Hepatocyte (in vitro differentiated cells): ENCODE measurements around the gene ASGR1. TPM values are rescaled to one million over a fixed set of nuclear protein-coding genes. Genes with fewer than 3 reads are reported as not detected.
"Not testable (repeated sequence)": the region's sequence is repeated elsewhere in the genome, so short reads cannot be mapped to it uniquely, and the experiment has no call there.

Source experiments
- DNase-seq: peaks from one replicate; pipeline ENCODE4 v3.0.0-alpha.2; 2016; ENCODE audit warnings: low spot score
- H2AFZ ChIP-seq: fragments of 200-600 bp; sonication (generic); 2 replicates; pipeline ENCODE4 v1.6.0; 2016; ENCODE audit warnings: antibody characterized with exemption, mild to moderate bottlenecking
- H3K27ac ChIP-seq: fragments of 200-600 bp; sonication (generic); 2 replicates; pipeline ENCODE4 v1.5.1; 2016; ENCODE audit warnings: mild to moderate bottlenecking
- H3K27me3 ChIP-seq: fragments of 200-600 bp; sonication (generic); 2 replicates; pipeline ENCODE4 v1.6.1; 2016
- H3K36me3 ChIP-seq: fragments of 200-600 bp; sonication (generic); replicated peaks from 2 replicates; pipeline ENCODE4 v1.5.1; 2016; ENCODE audit warnings: low read depth; ENCODE audit not compliant: insufficient read depth
- H3K4me1 ChIP-seq: fragments of 200-600 bp; sonication (generic); 2 replicates; pipeline ENCODE4 v1.5.1; 2016; ENCODE audit warnings: mild to moderate bottlenecking, moderate library complexity; ENCODE audit not compliant: insufficient read depth
- H3K4me2 ChIP-seq: fragments of 200-600 bp; sonication (generic); 2 replicates; pipeline ENCODE4 v1.6.0; 2016
- H3K4me3 ChIP-seq: fragments of 200-600 bp; sonication (generic); 2 replicates; pipeline ENCODE4 v1.5.1; 2016; ENCODE audit warnings: mild to moderate bottlenecking
- H3K79me2 ChIP-seq: fragments of 200-600 bp; sonication (generic); 2 replicates; pipeline ENCODE4 v1.6.0; 2017; ENCODE audit warnings: mild to moderate bottlenecking
- H3K9me2 ChIP-seq: fragments of 200-600 bp; sonication (generic); replicated peaks from 2 replicates; pipeline ENCODE4 v1.6.0; 2017; ENCODE audit warnings: mild to moderate bottlenecking; ENCODE audit not compliant: insufficient read depth
- H3K9me3 ChIP-seq: fragments of 200-600 bp; sonication (generic); 2 replicates; pipeline ENCODE4 v1.5.1; 2016; ENCODE audit warnings: low read depth, mild to moderate bottlenecking
- H4K20me1 ChIP-seq: fragments of 200-600 bp; sonication (generic); 2 replicates; pipeline ENCODE4 v1.6.0; 2016; ENCODE audit warnings: mild to moderate bottlenecking; ENCODE audit not compliant: insufficient read depth, poor library complexity, severe bottlenecking
- EZH2 ChIP-seq: fragments of 200-600 bp; sonication (generic); IDR thresholded peaks from 2 replicates; pipeline ENCODE4 v1.6.1; 2016; ENCODE audit warnings: antibody characterized with exemption, mild to moderate bottlenecking, borderline replicate concordance
- EZH2phosphoT487 ChIP-seq: fragments of 200-600 bp; sonication (generic); IDR thresholded peaks from one replicate; pipeline ENCODE4 v1.6.1; 2018; ENCODE audit warnings: antibody characterized with exemption, mild to moderate bottlenecking, low read depth, moderate library complexity; ENCODE audit not compliant: unreplicated experiment, severe bottlenecking
- WGBS: methylation state at CpG from one replicate; pipeline ENCODE4 v1.1.6; 2016; ENCODE audit warnings: low lambda C conversion rate; ENCODE audit errors: missing lambda C conversion rate; 5-methylcytosine and 5-hydroxymethylcytosine counted together
- polyA plus RNA-seq: library from polyadenylated mRNA; unstranded; fragments of >200 nt; fragmentation: Nextera tagmentation; extraction: Ambion mirVana; gene quantifications from 2 replicates; pipeline ENCODE4 v1.2.1, GENCODE V29; 2016
- total RNA-seq: library from RNA; depleted of rRNA; stranded (reverse); fragments of >200 nt; gene quantifications from 2 replicates; pipeline ENCODE4 v1.2.3, GENCODE V29; 2014
- TF ChIP-seq, protein P1 (sequence below): fragments of 200-600 bp; sonication (generic); IDR thresholded peaks from 2 replicates; pipeline ENCODE4 v1.5.1; 2016; ENCODE audit warnings: antibody characterized with exemption, mild to moderate bottlenecking; ENCODE audit not compliant: poor library complexity

ASGR1 gene
- total and polyA plus RNA-seq, 2 experiments from 2014 or later = 74.0 to 140 TPM

DNA sequence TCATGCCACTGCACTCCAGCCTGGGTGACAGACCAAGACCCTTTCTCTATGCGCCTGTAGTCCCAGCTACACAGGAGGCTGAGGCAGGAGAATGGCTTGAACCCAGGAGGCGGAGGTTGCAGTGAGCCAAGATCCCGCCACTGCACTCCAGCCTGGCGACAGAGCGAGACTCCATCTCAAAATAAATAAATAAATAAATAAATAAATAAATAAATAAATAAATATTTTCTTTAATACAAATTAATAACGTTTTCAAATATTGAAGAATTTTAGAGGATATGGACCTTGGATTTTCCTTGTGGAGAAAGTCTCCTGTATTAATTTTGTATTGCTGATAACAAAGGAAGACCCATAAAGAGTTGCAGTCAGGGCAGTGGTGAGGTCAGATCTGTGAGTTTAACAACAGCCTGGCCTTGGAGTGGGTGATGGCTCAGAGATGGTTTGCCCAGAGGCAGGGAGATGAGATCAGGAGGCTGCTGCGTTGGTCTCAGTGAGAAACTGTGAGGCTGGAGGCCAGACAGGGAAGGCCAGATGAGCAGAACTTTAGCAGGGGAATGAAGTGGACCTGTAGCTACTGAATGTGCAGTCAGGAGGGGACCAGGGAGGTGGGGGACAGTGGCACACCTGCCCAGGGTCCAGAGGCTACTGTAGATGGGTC, 4.4 kb upstream of the ASGR1 start:
- no peaks in the 10 kb centered on the region for H4K20me1 ChIP-seq
- TF ChIP-seq, protein P1, sequence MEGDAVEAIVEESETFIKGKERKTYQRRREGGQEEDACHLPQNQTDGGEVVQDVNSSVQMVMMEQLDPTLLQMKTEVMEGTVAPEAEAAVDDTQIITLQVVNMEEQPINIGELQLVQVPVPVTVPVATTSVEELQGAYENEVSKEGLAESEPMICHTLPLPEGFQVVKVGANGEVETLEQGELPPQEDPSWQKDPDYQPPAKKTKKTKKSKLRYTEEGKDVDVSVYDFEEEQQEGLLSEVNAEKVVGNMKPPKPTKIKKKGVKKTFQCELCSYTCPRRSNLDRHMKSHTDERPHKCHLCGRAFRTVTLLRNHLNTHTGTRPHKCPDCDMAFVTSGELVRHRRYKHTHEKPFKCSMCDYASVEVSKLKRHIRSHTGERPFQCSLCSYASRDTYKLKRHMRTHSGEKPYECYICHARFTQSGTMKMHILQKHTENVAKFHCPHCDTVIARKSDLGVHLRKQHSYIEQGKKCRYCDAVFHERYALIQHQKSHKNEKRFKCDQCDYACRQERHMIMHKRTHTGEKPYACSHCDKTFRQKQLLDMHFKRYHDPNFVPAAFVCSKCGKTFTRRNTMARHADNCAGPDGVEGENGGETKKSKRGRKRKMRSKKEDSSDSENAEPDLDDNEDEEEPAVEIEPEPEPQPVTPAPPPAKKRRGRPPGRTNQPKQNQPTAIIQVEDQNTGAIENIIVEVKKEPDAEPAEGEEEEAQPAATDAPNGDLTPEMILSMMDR = no peak
- TF ChIP-seq EZH2 = no peak
- no peak for TF ChIP-seq EZH2phosphoT487
- no peak overlapping the region for H2AFZ ChIP-seq
- H3K27ac ChIP-seq = no peak overlapping the region
- H3K9me2 ChIP-seq = no peaks in the 10 kb centered on the region
- WGBS = 88% methylated on average over 7 of the region's 7 CpGs
- no peaks in the 10 kb centered on the region for H3K79me2 ChIP-seq
- no peaks in the 10 kb centered on the region for H3K36me3 ChIP-seq
- H3K4me1 ChIP-seq = no peaks in the 10 kb centered on the region
- DNase-seq = no peak
- no peak overlapping the region for H3K4me2 ChIP-seq
- H3K4me3 ChIP-seq = no peak overlapping the region
- no peaks in the 10 kb centered on the region for H3K9me3 ChIP-seq
- no peaks in the 10 kb centered on the region for H3K27me3 ChIP-seq

DNA sequence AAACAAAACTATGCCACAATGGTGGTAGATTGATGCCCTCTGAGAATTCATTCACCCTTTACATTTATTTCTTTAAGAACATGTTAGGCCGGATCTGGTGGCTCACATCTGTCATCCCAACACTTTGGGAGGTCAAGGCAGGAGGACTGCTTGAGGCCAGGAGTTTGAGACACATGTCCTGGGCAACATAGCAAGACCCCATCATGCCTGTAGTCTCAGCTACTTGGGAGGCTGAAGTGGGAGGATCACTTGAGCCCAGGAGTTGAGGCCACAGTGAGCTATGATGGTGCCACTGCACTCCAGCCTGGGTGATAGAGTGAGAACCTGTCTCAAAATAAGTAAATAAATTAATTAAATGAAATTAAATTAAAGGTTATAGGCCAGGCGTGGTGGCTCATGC, 2.9 kb upstream of the ASGR1 start:
- not testable (repeated sequence) for H3K4me1 ChIP-seq, H3K9me2 ChIP-seq, H3K27ac ChIP-seq, H3K9me3 ChIP-seq, DNase-seq, H3K4me3 ChIP-seq, H3K4me2 ChIP-seq, H2AFZ ChIP-seq, H3K36me3 ChIP-seq, H4K20me1 ChIP-seq, H3K27me3 ChIP-seq, H3K79me2 ChIP-seq
- 98% methylated on average over 2 of the region's 2 CpGs for WGBS

DNA sequence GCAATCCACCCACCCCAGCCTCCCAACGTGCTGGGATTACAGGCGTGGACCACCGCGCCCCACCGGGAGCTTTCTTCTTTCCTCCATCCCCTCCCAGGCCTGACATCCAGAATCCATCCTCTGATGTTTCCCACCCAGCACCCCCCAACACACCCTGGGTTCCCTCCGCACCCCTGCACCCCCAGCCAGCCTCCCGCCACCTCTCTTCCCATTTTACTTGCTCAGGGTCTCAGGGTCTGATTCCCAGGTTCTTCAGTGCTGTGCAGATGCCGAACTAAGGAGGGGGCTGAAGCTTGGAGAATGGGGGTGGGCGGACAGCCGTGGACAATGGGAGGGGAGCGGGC, 225 bp downstream of the ASGR1 start:
- TF ChIP-seq EZH2phosphoT487 = no peak
- TF ChIP-seq EZH2 = no peak
- TF ChIP-seq, protein P1 = no peak
- Histone ChIP-seq H4K20me1 (no peaks in the 10 kb centered on the region), H3K4me2 (peak overlapping the region; percentile 87), H2AFZ (no peak overlapping the region), H3K4me1 (peaks cover 9% of the 10 kb centered on the region), H3K9me3 (no peaks in the 10 kb centered on the region), H3K27me3 (no peaks in the 10 kb centered on the region), H3K27ac (peak overlapping the region; percentile 87), H3K4me3 (no peak overlapping the region), H3K9me2 (no peaks in the 10 kb centered on the region), H3K36me3 (no peaks in the 10 kb centered on the region), H3K79me2 (no peaks in the 10 kb centered on the region)
- DNase-seq = no peak
- 84% methylated on average over 9 of the region's 11 CpGs for WGBS

DNA sequence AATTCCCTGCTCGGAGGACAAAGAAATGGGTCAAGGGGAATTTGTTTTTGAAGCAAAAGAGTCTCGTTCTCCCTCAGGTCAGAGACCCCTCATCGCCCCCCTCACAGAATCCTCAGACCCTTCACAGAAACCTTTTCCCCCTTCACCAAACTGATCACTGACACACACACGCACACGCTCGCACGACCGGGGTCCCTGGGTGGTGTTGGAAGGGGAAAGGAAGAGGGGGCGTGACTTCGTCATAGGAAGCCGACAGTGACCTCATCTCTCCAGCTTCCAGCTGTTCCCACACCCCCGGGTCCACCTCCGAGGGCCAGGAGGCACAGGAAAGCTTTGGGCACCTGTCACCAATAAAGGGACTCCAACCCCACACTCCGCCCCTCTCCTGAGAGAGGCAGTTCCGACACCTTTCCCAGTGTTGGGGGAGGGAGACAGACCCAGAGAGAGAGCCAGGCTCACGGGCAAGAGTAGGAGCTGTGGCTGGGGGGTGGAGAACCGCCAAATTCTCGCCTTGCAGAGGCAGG, 1.2 kb downstream of the ASGR1 start:
- Histone ChIP-seq H3K36me3 (no peaks in the 10 kb centered on the region), H3K4me2 (peak overlapping the region; percentile 87), H3K4me3 (peak overlapping the region; percentile 27), H3K9me3 (no peaks in the 10 kb centered on the region), H3K27ac (peak overlapping the region; percentile 87), H3K4me1 (peaks cover 9% of the 10 kb centered on the region), H4K20me1 (no peaks in the 10 kb centered on the region), H3K9me2 (no peaks in the 10 kb centered on the region), H2AFZ (peak overlapping the region; percentile 49), H3K79me2 (no peaks in the 10 kb centered on the region), H3K27me3 (no peaks in the 10 kb centered on the region)
- TF ChIP-seq EZH2phosphoT487 = no peak
- TF ChIP-seq EZH2 = no peak
- TF ChIP-seq, protein P1 = no peak
- DNase-seq = peak; percentile 84
- 5% methylated on average over 18 of the region's 18 CpGs for WGBS
